NCI-H2227 (cell line): Measurements from ENCODE around the gene PWP2.
"Not testable (repeated sequence)": the region's sequence is repeated elsewhere in the genome, so short reads cannot be mapped to it uniquely, and the experiment has no call there.

Experiments used
- DNase-seq: peaks from one replicate; lab custom pipeline; 2025; ENCODE audit not compliant: unreplicated experiment; lab: John Stamatoyannopoulos, UW

The PWP2 gene

GRCh38 chr21:44159349-44160297 is 52.4 kb downstream of the PWP2 start:
- not testable (repeated sequence) for DNase-seq

GRCh38 chr21:44160298-44160672 is 53.1 kb downstream of the PWP2 start:
- not testable (repeated sequence) for DNase-seq

- DNase-seq, result not testable (repeated sequence)
These were observed 53.6 kb downstream of the PWP2 start for GRCh38 chr21:44160821-44161220.

- DNase-seq, result not testable (repeated sequence)
These were observed 56.0 kb downstream of the PWP2 start for GRCh38 chr21:44163167-44163653.

- not testable (repeated sequence) for DNase-seq
These were observed 58.7 kb downstream of the PWP2 start for GRCh38 chr21:44165933-44166332.

- DNase-seq, result not testable (repeated sequence)
These were observed 60.3 kb downstream of the PWP2 start for GRCh38 chr21:44167527-44167926.

GRCh38 chr21:44170326-44170725 is 63.1 kb downstream of the PWP2 start:
- not testable (repeated sequence) for DNase-seq

GRCh38 chr21:44170863-44171262 is 63.7 kb downstream of the PWP2 start:
- DNase-seq, result not testable (repeated sequence)

- not testable (repeated sequence) for DNase-seq
These were observed 64.9 kb downstream of the PWP2 start for GRCh38 chr21:44171962-44172572.

GRCh38 chr21:44172741-44173140 is 65.5 kb downstream of the PWP2 start:
- DNase-seq, result not testable (repeated sequence)

GRCh38 chr21:44175189-44175588 is 68.0 kb downstream of the PWP2 start:
- DNase-seq, result not testable (repeated sequence)

- not testable (repeated sequence) for DNase-seq
These were observed 68.9 kb downstream of the PWP2 start for GRCh38 chr21:44176127-44176526.
